Activated T-cell treated with anti-CD3 and anti-CD28 coated beads for 1 hour (primary cell): ENCODE data around the gene SLC24A3.

Experiments
- DNase-seq: peaks from one replicate; pipeline ENCODE4 v3.0.0-alpha.2; 2020; ENCODE audit warnings: low read depth

Gene SLC24A3

GRCh38 chr20:19302714-19303113, 90.3 kb downstream of the SLC24A3 start:
- no peak for DNase-seq

DNA sequence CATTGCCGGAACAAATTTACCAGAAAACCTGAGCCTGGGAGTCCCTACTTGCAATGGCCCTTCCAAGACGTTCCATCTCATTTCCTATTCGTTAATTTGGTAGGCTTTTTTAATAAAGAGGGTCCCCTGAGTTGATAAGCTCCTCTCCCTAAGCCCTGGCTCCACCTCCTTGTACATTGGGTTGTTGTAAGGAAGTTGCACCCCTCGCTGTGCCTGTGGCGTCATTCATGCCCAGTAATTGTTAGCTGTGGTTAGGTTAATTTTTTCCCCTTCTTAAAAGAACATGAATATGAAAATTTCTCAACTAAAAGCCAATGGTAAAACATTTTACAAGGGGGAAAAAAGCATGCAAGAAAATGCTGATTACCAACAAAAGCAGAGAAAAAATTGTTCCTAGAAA, 91.9 kb downstream of the SLC24A3 start:
- DNase-seq = no peak

- no peak for DNase-seq
Measured at GRCh38 chr20:19304886-19305415, 92.5 kb downstream of the SLC24A3 start.

- DNase-seq = no peak
Measured at GRCh38 chr20:19308146-19308545, 95.7 kb downstream of the SLC24A3 start.

GRCh38 chr20:19310541-19310940, 98.1 kb downstream of the SLC24A3 start:
- no peak for DNase-seq

DNA sequence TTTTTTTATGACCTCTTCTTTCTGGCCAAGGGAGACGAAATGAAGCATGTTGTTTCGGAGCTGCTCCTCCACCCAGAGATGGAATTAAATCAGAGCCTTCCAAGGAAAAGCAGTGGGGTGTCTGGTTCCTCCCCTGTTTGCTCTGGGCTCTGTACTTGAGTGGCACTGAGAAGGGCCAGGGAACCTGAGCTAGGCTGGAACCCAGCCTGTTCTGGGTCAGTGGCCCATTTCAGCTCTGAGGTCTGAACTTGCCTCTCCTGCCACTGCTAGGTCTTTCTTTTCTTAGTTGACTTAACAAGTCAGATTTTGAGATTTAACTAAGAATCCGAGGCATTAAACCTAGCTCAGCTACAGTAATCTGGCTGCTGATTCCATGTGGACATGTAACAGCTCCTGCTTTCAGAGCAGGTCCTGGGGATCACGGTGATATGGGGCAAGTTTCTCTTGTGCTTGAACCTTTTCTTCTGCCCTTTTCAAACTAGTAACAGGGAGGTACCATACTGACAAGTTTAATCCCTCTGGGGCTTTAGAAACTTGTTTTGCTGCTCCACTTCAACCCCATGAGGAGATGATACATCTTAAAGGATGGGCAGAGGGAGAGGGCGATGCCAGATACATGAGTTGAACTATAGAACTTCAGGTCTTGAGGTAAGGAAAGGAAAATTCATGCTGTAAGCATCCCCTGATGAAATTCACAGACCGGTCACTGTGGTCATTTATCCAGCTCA, 101.1 kb downstream of the SLC24A3 start:
- DNase-seq = no peak

GRCh38 chr20:19314621-19315020, 102.2 kb downstream of the SLC24A3 start:
- no peak for DNase-seq

- no peak for DNase-seq
Measured at GRCh38 chr20:19317237-19318069, 105.0 kb downstream of the SLC24A3 start.

GRCh38 chr20:19318610-19319009, 106.2 kb downstream of the SLC24A3 start:
- no peak for DNase-seq

GRCh38 chr20:19320005-19320404, 107.6 kb downstream of the SLC24A3 start:
- DNase-seq = no peak

- DNase-seq = no peak
Measured at GRCh38 chr20:19321176-19321575, 108.7 kb downstream of the SLC24A3 start.

GRCh38 chr20:19322061-19322985, 109.9 kb downstream of the SLC24A3 start:
- no peak for DNase-seq

GRCh38 chr20:19327401-19327800, 115.0 kb downstream of the SLC24A3 start:
- DNase-seq = no peak

GRCh38 chr20:19328676-19329075, 116.2 kb downstream of the SLC24A3 start:
- no peak for DNase-seq

DNA sequence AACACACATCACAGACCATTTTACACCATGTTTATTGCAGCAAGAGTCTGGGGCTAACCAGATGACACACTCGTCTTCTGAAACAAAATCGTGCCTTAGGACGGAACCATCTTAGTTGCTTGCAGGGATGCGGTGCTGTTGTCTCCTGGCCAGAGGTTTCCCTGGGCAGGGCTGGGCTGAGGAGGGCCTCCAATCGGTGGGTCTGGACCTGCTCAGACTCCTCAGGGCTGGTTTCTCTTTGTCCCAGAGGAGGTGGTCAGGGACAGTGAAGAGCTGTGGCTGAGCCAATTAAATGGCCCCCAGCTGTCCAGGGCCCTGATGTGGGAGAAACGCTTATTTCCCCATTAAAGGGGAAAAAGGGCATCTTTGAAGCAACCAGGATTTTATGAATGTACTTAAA, 117.6 kb downstream of the SLC24A3 start:
- DNase-seq = no peak

DNA sequence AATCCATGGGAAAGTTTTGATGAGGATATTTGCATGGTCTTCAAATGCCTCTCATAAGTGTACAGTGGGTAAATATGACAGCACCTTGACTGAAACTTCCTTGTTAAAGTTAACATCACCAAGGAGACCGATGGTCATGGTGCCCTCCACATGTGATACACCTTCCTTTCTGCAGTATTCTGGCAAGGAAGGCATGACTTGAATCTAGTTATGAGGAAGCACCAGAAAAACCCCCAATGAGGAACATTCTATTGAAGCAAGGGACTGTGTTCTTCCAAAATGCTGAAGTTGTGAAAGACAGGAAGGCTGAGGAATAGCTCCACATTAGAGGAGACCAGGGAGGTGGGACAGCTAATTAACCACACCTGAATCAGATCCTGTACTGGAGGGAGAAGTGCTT, 118.3 kb downstream of the SLC24A3 start:
- no peak for DNase-seq

DNA sequence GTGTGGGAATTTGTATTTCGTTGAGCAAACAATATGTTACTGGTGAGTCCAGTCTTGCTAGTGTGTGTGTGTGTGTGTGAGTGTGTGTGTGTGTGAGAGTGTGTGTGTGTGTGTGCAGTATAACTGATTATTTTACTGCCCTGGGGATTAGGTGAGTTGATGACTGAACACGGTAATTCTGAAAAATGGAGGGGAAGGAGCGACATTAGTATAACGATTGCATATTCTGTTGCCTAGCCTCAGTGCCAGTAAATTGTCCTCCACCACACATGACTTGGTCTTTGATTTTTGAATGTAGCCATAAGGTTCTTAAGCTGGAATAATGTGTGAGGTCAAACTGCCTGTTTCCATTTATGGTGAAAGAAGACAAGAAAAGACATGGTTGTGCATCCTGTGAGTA, 121.1 kb downstream of the SLC24A3 start:
- DNase-seq = no peak

- no peak for DNase-seq
Measured at GRCh38 chr20:19335341-19335740, 122.9 kb downstream of the SLC24A3 start.

DNA sequence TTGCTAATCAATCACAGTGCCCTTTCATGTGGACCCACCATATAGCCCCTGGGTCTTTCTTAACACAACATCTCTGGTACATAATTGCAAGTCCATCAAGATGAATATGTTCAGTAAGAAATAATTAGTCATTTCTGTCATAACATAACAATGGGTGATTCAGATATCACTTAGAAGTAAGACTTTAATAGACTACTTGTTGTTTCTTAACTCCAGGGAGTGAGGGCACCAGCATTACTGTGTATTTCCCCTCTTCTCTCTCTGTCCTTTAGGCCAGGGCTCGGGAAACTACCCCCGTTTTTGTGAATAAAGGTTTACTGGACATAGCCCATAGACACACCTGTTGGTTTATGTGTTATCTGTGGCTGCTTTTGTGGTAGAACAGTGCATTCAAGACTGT, 123.5 kb downstream of the SLC24A3 start:
- no peak for DNase-seq

- no peak for DNase-seq
Measured at GRCh38 chr20:19336631-19337030, 124.2 kb downstream of the SLC24A3 start.

DNA sequence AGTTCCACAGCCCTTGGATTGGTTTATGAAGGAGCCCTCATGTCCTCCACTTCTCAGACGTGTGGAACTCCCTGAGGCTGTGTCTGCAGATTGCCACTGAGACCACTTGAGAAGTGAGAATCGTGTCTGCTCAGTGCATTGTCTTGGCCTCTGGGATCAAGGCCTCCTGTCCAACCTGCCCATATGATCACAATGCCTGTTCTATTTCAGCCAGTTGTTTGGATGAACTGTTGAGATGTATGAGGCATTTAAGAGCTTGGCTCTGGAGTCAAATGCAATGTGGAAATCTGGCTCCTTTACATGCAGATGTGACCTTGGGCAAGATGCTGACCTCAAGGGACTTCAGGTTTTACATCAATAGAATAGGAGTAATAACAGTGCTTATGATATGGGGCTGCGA, 125.9 kb downstream of the SLC24A3 start:
- no peak for DNase-seq

- DNase-seq = no peak
Measured at GRCh38 chr20:19338960-19339359, 126.5 kb downstream of the SLC24A3 start.
